Skeletal muscle satellite cell (primary cell): ENCODE results near the gene TEAD1.

Experiments used
- H3K27me3 ChIP-seq: 2 replicates; pipeline ENCODE4 v1.7.0; 2013; ENCODE audit warnings: low read length; ENCODE audit not compliant: control insufficient read depth, insufficient read depth
- H3K36me3 ChIP-seq: 2 replicates; pipeline ENCODE4 v1.7.0; 2013; ENCODE audit warnings: mild to moderate bottlenecking, control low read depth, low read length; ENCODE audit not compliant: insufficient read depth
- H3K4me1 ChIP-seq: 2 replicates; pipeline ENCODE4 v1.7.0; 2013; ENCODE audit warnings: low read length; ENCODE audit not compliant: control insufficient read depth, insufficient read depth
- H3K4me2 ChIP-seq: 2 replicates; pipeline ENCODE4 v1.7.0; 2013; ENCODE audit warnings: mild to moderate bottlenecking, low read length
- H3K4me3 ChIP-seq: 2 replicates; pipeline ENCODE4 v1.7.0; 2013; ENCODE audit warnings: low read length
- H3K9ac ChIP-seq: 2 replicates; pipeline ENCODE4 v1.7.0; 2013; ENCODE audit warnings: mild to moderate bottlenecking, low read depth, low read length, moderate library complexity
- H3K9me3 ChIP-seq: replicated peaks from 2 replicates; pipeline ENCODE4 v1.7.0; 2013; ENCODE audit warnings: mild to moderate bottlenecking, control low read depth, low read length

Gene TEAD1

DNA sequence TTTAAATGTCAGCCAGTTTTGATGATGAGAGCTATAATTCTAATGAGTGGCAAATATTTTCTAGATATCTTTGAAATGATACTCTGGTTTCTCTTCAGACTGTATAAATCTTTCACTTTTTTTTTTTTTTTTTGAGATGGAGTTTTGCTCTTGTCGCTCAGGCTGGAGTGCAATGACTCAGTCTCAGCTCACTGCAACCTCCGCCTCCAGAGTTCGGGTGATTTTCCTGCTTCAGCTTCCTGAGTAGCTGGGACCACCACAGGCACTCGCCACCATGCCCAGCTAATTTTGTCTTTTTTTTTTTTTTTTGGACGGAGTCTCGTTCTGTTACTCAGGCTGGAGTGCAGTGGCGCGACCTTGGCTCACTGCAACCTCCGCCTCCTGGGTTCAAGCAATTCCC lies 113.6 kb downstream of the TEAD1 start:
- Histone ChIP-seq H3K9me3 (no peaks in the 10 kb centered on the region), H3K4me3 (peak overlapping the region; percentile 46), H3K36me3 (peaks cover 20% of the 10 kb centered on the region), H3K4me2 (peak overlapping the region; percentile 70), H3K4me1 (peaks cover 60% of the 10 kb centered on the region), H3K9ac (peak overlapping the region; percentile 52), H3K27me3 (no peaks in the 10 kb centered on the region)

DNA sequence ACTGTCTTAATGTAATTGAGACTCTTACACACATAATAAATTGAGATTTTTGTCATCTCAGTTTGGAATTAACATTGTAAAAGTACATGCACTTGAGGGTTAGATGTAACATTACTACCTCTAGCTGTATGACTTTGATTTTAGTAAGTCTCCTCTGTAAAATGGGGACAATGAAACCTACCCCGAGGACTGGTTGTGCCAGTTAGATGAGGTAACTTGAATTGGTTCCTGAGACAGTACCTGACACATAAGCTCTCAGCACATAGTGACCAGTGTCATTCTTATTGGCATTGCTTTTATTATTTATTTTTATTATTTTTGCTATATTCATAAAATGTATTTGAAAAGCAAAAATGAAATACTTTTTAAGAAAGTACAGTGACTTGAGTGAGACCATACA lies 114.8 kb downstream of the TEAD1 start:
- H3K4me2 ChIP-seq, result no peak overlapping the region
- peaks cover 15% of the 10 kb centered on the region for H3K36me3 ChIP-seq
- H3K4me1 ChIP-seq, result peaks cover 68% of the 10 kb centered on the region
- no peak overlapping the region for H3K9ac ChIP-seq
- H3K27me3 ChIP-seq, result no peaks in the 10 kb centered on the region
- no peaks in the 10 kb centered on the region for H3K9me3 ChIP-seq
- H3K4me3 ChIP-seq, result no peak overlapping the region

DNA sequence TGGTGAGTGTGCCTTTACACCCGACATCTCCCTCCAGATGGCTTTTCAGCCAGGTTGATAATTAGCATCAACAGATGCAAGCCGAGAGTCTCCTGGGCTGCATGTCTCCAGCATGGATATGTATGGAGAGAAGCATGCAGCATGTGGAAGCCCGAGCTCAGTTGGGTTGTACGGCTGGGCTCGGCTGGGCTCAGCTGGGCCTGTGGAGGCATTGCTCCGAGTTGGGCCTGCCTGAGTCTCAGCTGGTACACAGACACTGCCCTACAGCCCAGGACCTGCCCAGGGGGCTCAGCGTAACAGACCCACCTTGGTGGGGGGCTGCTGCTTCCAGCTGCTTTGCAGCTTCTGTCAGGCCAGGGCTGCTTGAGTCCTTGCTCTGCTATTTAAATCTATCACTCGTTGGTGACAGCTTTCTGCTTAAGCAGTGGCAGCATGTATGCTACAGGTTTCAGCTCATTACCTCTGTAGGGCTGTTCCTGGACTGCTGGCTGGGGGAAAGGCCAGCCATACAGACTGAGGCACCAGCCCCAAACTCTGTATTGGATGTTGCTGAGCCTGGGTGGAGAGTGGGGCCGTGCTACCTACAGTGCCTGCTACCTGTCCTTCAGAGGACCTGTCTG lies 115.5 kb downstream of the TEAD1 start:
- Histone ChIP-seq H3K9ac (no peak overlapping the region), H3K4me3 (no peak overlapping the region), H3K9me3 (no peaks in the 10 kb centered on the region), H3K4me2 (no peak overlapping the region), H3K27me3 (no peaks in the 10 kb centered on the region), H3K4me1 (peaks cover 65% of the 10 kb centered on the region), H3K36me3 (peaks cover 18% of the 10 kb centered on the region)

- Histone ChIP-seq H3K4me1 (peaks cover 56% of the 10 kb centered on the region), H3K9me3 (no peaks in the 10 kb centered on the region), H3K4me3 (no peak overlapping the region), H3K4me2 (no peak overlapping the region), H3K27me3 (no peaks in the 10 kb centered on the region), H3K9ac (no peak overlapping the region), H3K36me3 (peaks cover 24% of the 10 kb centered on the region)
Observed at GRCh38 chr11:12790861-12791616, 116.8 kb downstream of the TEAD1 start.

GRCh38 chr11:12792018-12792417 lies 117.8 kb downstream of the TEAD1 start:
- H3K9me3 ChIP-seq, result no peaks in the 10 kb centered on the region
- no peak overlapping the region for H3K4me2 ChIP-seq
- peaks cover 27% of the 10 kb centered on the region for H3K36me3 ChIP-seq
- H3K4me3 ChIP-seq, result no peak overlapping the region
- no peak overlapping the region for H3K9ac ChIP-seq
- peaks cover 47% of the 10 kb centered on the region for H3K4me1 ChIP-seq
- no peaks in the 10 kb centered on the region for H3K27me3 ChIP-seq

- H3K9ac ChIP-seq, result no peak overlapping the region
- peaks cover 27% of the 10 kb centered on the region for H3K36me3 ChIP-seq
- H3K4me3 ChIP-seq, result no peak overlapping the region
- H3K4me2 ChIP-seq, result no peak overlapping the region
- peaks cover 42% of the 10 kb centered on the region for H3K4me1 ChIP-seq
- no peaks in the 10 kb centered on the region for H3K27me3 ChIP-seq
- no peaks in the 10 kb centered on the region for H3K9me3 ChIP-seq
Observed at GRCh38 chr11:12792590-12792989, 118.4 kb downstream of the TEAD1 start.

- Histone ChIP-seq H3K36me3 (peaks cover 27% of the 10 kb centered on the region), H3K9ac (no peak overlapping the region), H3K4me1 (peaks cover 41% of the 10 kb centered on the region), H3K4me2 (no peak overlapping the region), H3K9me3 (no peaks in the 10 kb centered on the region), H3K4me3 (no peak overlapping the region), H3K27me3 (no peaks in the 10 kb centered on the region)
Observed at GRCh38 chr11:12793065-12793464, 118.8 kb downstream of the TEAD1 start.

GRCh38 chr11:12793506-12793905 lies 119.3 kb downstream of the TEAD1 start:
- Histone ChIP-seq H3K9me3 (no peaks in the 10 kb centered on the region), H3K4me1 (peaks cover 41% of the 10 kb centered on the region), H3K36me3 (peaks cover 30% of the 10 kb centered on the region), H3K9ac (no peak overlapping the region), H3K4me3 (no peak overlapping the region), H3K4me2 (no peak overlapping the region), H3K27me3 (no peaks in the 10 kb centered on the region)

DNA sequence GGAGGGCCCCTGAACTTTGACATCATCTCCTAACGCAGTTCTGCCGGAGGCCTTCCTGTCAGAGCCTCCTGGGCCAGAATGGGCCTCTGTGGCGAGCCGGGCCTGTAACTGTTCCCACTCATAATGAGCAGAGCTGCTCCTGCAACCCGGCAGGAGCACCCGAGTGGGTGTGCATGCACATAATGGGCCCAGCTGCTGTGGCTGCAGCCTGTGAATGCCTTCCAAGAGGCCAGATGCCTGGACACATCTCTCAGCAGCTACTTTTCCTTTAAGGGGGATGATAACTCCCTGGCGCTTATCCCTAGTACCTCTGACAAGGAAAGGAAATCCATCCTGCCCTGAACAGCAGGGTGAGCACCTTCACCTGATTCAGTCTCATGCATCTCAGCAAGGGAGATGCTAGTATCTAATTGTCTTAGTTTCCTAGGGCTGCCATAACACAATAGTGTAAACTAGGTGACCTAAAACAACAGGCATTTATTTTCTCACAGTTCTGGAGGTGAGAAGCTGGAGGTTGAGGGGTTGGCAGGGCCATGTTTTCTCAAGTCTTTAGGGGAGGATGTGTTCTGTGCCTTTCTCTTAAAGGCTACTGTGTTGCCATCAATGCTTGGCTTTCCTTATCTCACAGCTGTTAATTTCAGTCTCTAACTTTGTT lies 120.5 kb downstream of the TEAD1 start:
- no peak overlapping the region for H3K4me3 ChIP-seq

GRCh38 chr11:12797996-12798395 lies 123.8 kb downstream of the TEAD1 start:
- no peak overlapping the region for H3K4me2 ChIP-seq
- no peaks in the 10 kb centered on the region for H3K9me3 ChIP-seq
- H3K36me3 ChIP-seq, result peaks cover 26% of the 10 kb centered on the region
- H3K9ac ChIP-seq, result no peak overlapping the region
- H3K4me3 ChIP-seq, result no peak overlapping the region
- no peaks in the 10 kb centered on the region for H3K27me3 ChIP-seq
- H3K4me1 ChIP-seq, result peaks cover 54% of the 10 kb centered on the region

More for the DNA sequence above, 120.5 kb downstream of the TEAD1 start:
- no peaks in the 10 kb centered on the region for H3K27me3 ChIP-seq
- no peak overlapping the region for H3K4me2 ChIP-seq
- H3K36me3 ChIP-seq, result peaks cover 30% of the 10 kb centered on the region
- H3K4me1 ChIP-seq, result peaks cover 43% of the 10 kb centered on the region
- no peaks in the 10 kb centered on the region for H3K9me3 ChIP-seq
- H3K9ac ChIP-seq, result no peak overlapping the region

DNA sequence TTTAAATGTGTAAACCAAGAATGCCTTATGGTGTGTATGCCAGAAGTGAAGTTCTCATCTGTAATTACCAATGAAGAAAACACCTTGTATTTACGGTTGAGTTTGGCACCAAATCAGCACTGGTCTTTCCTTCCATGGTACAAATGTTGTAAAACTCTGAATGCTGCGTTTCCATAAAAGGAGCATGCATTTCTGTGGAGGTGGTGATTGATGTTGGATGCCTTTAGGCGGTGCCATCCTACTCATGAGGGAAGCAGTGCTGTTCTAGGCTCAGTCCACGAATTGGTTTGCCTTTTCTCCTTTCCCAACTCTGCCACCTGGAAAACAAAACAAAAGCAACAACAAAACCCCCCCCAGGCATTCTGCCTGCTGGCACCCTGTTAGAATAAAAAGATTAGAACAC lies 124.4 kb downstream of the TEAD1 start:
- Histone ChIP-seq H3K27me3 (no peaks in the 10 kb centered on the region), H3K9ac (no peak overlapping the region), H3K9me3 (no peaks in the 10 kb centered on the region), H3K36me3 (peaks cover 26% of the 10 kb centered on the region), H3K4me2 (no peak overlapping the region), H3K4me3 (no peak overlapping the region), H3K4me1 (peaks cover 54% of the 10 kb centered on the region)
